ENCODE results near the gene EBP. TPM values are rescaled to one million over a fixed set of nuclear protein-coding genes. Genes with fewer than 3 reads are reported as not detected.
A peak's percentile ranks its signal among the peaks of the same experiment; 100 is the strongest.
"Not testable (repeated sequence)": the region's sequence is repeated elsewhere in the genome, so short reads cannot be mapped to it uniquely, and the experiment has no call there.

EBP gene
- total RNA-seq, 1 experiment from 2014 or later: 76.1 TPM

DNA sequence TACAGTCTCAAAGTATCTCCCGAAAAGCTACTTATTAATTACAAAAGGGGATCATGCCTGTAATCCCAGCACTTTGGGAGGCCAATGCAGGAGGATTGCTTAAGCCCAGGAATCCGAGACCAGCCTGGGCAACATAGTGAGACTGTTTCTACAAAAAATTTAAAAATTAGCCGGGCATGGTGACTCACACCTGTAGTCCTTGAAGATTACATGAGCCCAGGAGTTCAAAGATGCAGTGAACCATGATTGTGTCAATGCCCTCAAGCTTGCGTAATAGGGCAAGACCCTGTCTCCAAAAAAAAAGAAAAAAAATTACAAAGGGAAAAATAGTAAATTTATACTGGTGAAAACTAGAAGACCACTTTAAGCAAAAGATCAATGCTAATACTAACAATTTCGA lies 16.1 kb upstream of the EBP start:
- Histone ChIP-seq H3K4me3 (no peak overlapping the region), H3K36me3 (no peaks in the 10 kb centered on the region), H3K9me3 (replicated peaks) (no peaks in the 10 kb centered on the region), H3K27ac (no peak overlapping the region), H3K4me1 (replicated peaks) (peaks cover 4% of the 10 kb centered on the region), H3K27me3 (replicated peaks) (no peaks in the 10 kb centered on the region)
- no peak for DNase-seq (ENCODE audit: low read depth in 1 of 2, low spot score in 2 of 2)

DNA sequence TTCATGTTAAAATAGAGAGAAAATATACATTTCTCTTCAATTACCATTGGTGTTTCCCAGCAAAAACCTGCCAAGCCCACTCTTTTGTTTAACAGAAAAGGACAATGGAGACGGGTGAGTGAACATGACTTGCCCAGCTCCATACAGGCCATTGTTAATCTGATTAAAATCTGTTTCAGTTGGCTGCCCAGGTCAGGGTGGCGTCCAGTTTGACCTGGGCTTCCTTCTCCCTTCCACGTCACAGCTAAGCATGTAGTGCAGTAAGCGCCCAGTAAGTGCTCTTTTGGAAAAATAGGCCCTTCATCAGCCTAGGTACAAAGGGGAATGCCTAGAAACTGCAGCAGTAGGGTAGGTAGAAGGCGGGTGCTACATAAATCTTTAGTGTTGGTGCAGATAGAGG lies 14.4 kb upstream of the EBP start:
- Histone ChIP-seq H3K27me3 (replicated peaks) (no peaks in the 10 kb centered on the region), H3K27ac (no peak overlapping the region), H3K36me3 (no peaks in the 10 kb centered on the region), H3K4me3 (no peak overlapping the region), H3K4me1 (replicated peaks) (peaks cover 4% of the 10 kb centered on the region), H3K9me3 (replicated peaks) (no peaks in the 10 kb centered on the region)
- DNase-seq (ENCODE audit: low read depth in 1 of 2, low spot score in 2 of 2): no peak

DNA sequence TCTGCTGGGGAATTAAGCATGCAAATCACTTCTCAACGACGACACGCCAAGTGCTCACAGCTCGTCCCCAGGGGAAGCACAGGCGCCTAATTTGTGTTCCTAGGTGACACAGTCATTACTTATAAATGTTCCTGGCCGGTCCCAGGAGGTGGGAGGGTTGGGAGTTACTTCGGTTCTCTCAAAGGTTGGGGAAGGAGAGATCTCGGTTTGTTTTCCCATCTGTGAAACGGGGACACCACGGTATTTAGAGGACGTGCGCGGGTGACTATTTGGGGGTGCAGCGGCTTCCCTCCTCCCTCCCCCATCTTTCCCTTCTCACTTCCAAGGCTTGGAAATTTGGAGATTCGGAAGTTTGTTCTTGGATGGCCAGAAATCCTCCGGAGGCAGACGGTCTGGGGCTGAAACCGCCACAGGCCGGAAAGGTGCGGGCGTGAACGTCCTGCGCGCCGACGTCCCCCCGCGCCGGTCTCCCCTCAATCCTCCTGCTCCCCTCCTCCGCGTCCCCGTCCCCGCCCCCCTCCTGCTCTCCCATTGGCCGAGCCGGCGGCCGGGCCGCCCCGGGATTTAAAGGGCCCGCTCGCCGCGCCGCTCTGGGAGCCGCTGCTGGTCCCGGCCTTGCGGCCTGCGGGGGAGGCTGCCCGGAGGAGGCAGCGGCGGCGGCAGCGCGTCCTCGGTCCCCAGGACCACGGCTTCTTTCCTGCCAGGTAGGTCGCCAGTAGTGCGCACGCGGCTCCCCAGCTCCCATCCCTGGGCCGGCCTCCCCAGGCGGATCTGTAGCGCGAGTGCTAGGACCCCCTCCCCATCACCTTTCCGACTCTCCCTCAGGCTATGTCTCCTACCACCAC lies 13.0 kb upstream of the EBP start, which contains the start of gene PORCN:
Gene PORCN, plus strand, starts transcription at position 593 of the 845 bp plus-strand sequence. CDS start 829 bp downstream, outside the sequence.
- H3K9me3 ChIP-seq (replicated peaks): no peaks in the 10 kb centered on the region
- peaks cover 4% of the 10 kb centered on the region for H3K4me1 ChIP-seq (replicated peaks)
- no peaks in the 10 kb centered on the region for H3K36me3 ChIP-seq
- peak within 1 kb of the TSS; percentile 62 for H3K27ac ChIP-seq
- DNase-seq (ENCODE audit: low read depth in 1 of 2, low spot score in 2 of 2): peak in 1 of 2 experiments; percentile 73
- H3K27me3 ChIP-seq (replicated peaks): no peaks in the 10 kb centered on the region
- peak within 1 kb of the TSS; percentile 65 for H3K4me3 ChIP-seq

DNA sequence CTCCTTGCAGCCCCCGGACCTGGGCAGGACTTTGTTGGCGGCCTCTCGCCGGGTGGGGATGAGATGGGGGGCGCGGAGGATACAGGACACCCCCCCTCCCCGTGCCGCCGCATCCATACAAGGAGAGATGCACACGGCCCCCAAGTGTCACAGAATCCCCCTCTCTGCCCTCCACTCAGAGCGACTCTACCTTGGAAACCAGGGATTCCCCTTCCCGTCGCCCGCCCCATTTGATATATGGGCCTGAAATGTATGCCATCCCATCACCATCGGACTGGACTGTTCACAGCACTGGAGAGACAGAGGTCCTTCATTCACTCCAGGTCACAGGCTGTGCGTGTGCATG lies 12.4 kb upstream of the EBP start:
- Histone ChIP-seq H3K4me3 (peak overlapping the region; percentile 65), H3K4me1 (replicated peaks) (peaks cover 4% of the 10 kb centered on the region), H3K27me3 (replicated peaks) (no peaks in the 10 kb centered on the region), H3K9me3 (replicated peaks) (no peaks in the 10 kb centered on the region), H3K36me3 (no peaks in the 10 kb centered on the region), H3K27ac (no peak overlapping the region)
- DNase-seq (ENCODE audit: low read depth in 1 of 2, low spot score in 2 of 2): no peak

DNA sequence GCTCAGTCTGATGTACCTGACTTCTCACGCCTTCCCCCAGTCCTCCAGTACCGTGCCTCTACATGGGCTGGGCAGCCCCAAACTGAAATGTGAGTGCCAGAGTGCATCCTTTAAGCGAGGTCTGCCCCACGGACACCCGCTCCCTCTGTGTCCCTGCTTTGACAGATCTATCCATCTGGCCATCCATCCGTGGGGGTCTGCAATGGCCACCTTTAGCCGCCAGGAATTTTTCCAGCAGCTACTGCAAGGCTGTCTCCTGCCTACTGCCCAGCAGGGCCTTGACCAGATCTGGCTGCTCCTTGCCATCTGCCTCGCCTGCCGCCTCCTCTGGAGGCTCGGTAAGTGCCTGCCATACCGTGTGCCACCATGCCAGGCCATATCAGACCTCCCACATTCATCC lies 12.0 kb upstream of the EBP start:
- H3K4me1 ChIP-seq (replicated peaks): peaks cover 4% of the 10 kb centered on the region

DNA sequence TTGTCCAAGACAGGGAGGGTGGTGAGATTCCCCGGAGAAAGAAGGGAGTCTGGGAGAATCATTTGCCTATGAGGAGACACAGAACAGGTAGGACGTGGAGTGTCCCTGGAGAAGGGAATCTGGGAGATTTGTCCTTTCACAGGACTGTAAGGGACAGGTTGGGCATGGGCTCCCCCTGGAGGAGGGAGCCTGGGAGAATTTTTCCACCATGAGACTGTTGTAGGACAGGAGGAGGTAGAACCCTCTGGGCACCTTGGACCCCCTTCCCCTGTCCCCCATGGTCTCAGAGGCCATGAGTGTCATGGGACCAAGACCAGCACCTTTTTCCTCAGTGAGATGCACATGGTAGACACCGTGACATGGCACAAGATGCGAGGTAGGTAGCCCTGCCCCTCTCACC lies 10.0 kb upstream of the EBP start:
- H3K27ac ChIP-seq: no peak overlapping the region
- peaks cover 4% of the 10 kb centered on the region for H3K4me1 ChIP-seq (replicated peaks)
- no peaks in the 10 kb centered on the region for H3K27me3 ChIP-seq (replicated peaks)
- no peaks in the 10 kb centered on the region for H3K36me3 ChIP-seq
- H3K9me3 ChIP-seq (replicated peaks): no peaks in the 10 kb centered on the region
- no peak overlapping the region for H3K4me3 ChIP-seq
- no peak for DNase-seq (ENCODE audit: low read depth in 1 of 2, low spot score in 2 of 2)

More for the DNA sequence above, 12.0 kb upstream of the EBP start:
- Histone ChIP-seq H3K27me3 (replicated peaks) (no peaks in the 10 kb centered on the region), H3K4me3 (peak overlapping the region; percentile 65), H3K27ac (no peak overlapping the region), H3K9me3 (replicated peaks) (no peaks in the 10 kb centered on the region), H3K36me3 (no peaks in the 10 kb centered on the region)
- no peak for DNase-seq (ENCODE audit: low read depth in 1 of 2, low spot score in 2 of 2)

DNA sequence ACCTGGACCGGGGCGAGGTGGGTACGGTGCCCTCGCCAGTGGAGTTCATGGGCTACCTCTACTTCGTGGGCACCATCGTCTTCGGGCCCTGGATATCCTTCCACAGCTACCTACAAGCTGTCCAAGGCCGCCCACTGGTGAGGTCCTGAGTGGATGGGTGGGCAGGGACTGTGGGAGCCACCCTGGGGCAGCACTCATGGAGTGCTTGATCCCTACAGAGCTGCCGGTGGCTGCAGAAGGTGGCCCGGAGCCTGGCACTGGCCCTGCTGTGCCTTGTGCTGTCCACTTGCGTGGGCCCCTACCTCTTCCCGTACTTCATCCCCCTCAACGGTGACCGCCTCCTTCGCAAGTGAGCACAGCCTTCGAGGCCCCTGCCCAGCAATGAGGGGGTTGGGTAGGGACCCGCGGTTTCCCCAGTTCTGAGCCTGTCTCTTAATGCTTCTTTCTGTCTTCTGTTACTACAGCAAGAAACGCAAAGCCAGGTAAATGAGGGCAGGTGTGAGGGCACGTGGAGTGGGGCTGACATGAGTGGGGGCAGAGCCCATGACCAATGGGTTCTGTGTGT lies 9.2 kb upstream of the EBP start:
- no peak for DNase-seq (ENCODE audit: low read depth in 1 of 2, low spot score in 2 of 2)
- no peaks in the 10 kb centered on the region for H3K27me3 ChIP-seq (replicated peaks)
- H3K36me3 ChIP-seq: no peaks in the 10 kb centered on the region
- H3K4me1 ChIP-seq (replicated peaks): peaks cover 4% of the 10 kb centered on the region
- no peaks in the 10 kb centered on the region for H3K9me3 ChIP-seq (replicated peaks)
- no peak overlapping the region for H3K27ac ChIP-seq
- H3K4me3 ChIP-seq: no peak overlapping the region

DNA sequence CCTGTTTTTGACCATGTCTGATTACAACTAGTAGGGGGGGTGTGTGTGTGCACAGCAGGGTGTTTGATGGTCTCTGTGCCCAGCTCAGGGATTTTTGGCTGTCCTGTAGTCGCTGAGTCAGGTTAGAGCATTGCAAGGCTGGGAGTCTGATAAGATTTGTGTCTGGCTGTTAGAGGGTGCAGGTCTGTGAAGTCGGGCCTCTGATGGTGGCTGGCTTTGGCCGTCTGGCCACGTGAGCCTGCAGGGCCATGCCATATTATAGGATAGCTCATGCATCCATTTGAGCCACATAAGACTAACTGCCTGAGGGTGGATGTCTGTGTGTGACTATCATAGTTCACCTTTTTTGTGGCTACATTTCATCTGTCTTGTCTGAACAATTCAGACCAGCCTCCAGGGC lies 7.9 kb upstream of the EBP start:
- DNase-seq (ENCODE audit: low read depth in 1 of 2, low spot score in 2 of 2): no peak
- no peaks in the 10 kb centered on the region for H3K36me3 ChIP-seq
- H3K4me1 ChIP-seq (replicated peaks): peaks cover 4% of the 10 kb centered on the region; the same call in 1 of the 2 replicates
- no peak overlapping the region for H3K27ac ChIP-seq
- no peak overlapping the region for H3K4me3 ChIP-seq
- H3K9me3 ChIP-seq (replicated peaks): no peaks in the 10 kb centered on the region
- H3K27me3 ChIP-seq (replicated peaks): no peaks in the 10 kb centered on the region

DNA sequence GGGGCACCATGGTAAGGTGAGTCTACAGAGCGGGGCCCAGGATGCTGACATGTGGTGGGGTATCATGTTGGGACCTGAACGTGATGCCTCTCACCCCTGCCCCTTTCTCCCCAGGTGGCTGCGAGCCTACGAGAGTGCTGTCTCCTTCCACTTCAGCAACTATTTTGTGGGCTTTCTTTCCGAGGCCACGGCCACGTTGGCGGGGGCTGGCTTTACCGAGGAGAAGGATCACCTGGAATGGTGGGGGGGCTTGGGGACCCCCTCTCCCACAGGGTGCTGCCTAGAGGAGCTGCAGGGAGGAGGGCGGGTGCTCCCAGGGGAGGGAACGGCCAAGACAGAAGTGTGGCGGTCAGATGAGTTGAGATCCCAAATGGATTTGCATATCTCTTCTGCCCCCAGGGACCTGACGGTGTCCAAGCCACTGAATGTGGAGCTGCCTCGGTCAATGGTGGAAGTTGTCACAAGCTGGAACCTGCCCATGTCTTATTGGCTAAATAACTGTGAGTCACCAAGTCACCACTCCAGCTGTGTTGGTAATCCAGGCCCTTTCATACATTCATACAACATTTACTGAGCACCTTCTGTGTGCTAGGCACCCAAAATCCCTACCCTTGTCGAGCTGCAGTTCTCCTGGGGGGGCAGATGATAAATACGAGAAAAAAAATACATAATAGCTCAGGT lies 7.3 kb upstream of the EBP start:
- no peak overlapping the region for H3K4me3 ChIP-seq
- H3K4me1 ChIP-seq (replicated peaks): peaks cover 4% of the 10 kb centered on the region; the same call in 1 of the 2 replicates
- no peak for DNase-seq (ENCODE audit: low read depth in 1 of 2, low spot score in 2 of 2)
- H3K27ac ChIP-seq: no peak overlapping the region
- no peaks in the 10 kb centered on the region for H3K9me3 ChIP-seq (replicated peaks)
- no peaks in the 10 kb centered on the region for H3K27me3 ChIP-seq (replicated peaks)
- H3K36me3 ChIP-seq: no peaks in the 10 kb centered on the region

DNA sequence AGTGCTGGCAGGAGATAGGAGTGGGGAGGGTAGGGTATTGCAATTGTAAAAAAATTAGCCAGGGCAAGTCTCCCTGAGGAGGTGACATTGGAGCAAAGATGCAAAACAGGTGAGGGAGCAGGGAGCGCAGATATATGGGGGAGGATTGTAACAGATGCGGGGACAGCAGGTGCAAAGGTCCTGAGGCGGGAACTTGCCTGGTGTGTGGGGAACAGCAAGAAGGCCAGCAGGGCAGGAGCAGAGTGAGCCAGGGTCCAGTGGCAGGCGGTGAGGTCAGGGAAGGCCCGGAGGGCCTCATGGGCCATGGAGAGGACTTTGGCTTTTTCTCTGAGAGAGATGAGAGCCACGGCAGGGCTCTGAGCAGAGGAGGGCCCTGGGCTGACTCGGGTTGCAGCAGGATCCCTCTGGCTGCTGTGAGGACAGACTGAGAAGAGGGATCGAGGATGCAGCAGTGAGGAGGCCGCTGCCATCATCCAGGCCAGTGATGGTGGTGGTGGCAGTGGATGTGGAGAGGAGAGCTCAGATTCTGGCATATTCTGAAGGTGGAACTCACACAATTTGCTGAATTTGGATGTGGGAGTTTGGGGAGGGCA lies 6.6 kb upstream of the EBP start:
- Histone ChIP-seq H3K4me1 (replicated peaks) (no peaks in the 10 kb centered on the region), H3K36me3 (no peaks in the 10 kb centered on the region), H3K27ac (no peak overlapping the region), H3K27me3 (replicated peaks) (no peaks in the 10 kb centered on the region), H3K4me3 (no peak overlapping the region), H3K9me3 (replicated peaks) (no peaks in the 10 kb centered on the region)
- DNase-seq (ENCODE audit: low read depth in 1 of 2, low spot score in 2 of 2): no peak

DNA sequence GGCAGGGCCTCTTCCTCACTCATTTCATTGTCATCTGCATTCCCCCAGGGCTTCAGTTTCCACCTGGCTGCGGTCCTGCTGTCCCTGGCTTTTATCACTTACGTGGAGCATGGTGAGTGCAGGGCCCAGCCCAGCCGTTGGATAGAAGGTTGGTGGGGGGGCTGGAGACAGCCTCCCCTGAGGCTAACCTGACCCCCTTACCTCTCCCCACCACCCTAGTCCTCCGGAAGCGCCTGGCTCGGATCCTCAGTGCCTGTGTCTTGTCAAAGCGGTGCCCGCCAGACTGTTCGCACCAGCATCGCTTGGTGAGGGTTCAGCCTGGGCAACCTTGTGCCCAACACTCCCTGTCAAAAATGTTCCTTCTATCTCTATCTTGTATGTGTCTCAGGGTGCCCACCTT lies 5.8 kb upstream of the EBP start:
- Histone ChIP-seq H3K4me1 (replicated peaks) (no peaks in the 10 kb centered on the region), H3K36me3 (no peaks in the 10 kb centered on the region), H3K9me3 (replicated peaks) (no peaks in the 10 kb centered on the region), H3K27ac (no peak overlapping the region), H3K4me3 (no peak overlapping the region), H3K27me3 (replicated peaks) (no peaks in the 10 kb centered on the region)
- no peak for DNase-seq (ENCODE audit: low read depth in 1 of 2, low spot score in 2 of 2)

DNA sequence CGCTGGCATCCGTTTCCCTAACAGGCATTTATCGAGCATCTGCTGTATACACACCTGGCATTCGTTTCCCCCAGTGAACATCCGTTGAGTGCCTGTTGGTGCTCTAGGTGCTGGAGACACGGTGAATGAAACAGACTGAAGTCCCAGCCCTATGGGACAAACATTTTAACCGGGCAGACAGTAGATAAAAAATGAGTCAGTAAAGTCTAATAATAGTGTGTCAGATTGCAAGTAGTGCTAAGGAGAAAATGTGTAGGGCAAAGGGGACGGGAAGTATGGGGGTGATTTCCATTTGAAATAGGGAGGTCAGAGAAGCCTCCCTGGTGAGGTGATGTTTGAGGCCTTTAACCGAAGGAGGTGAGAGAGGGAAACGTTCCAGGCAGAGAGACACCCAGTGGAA lies 5.3 kb upstream of the EBP start:
- Histone ChIP-seq H3K4me3 (no peak overlapping the region), H3K27ac (no peak overlapping the region), H3K9me3 (replicated peaks) (no peaks in the 10 kb centered on the region), H3K4me1 (replicated peaks) (no peaks in the 10 kb centered on the region), H3K36me3 (no peaks in the 10 kb centered on the region), H3K27me3 (replicated peaks) (no peaks in the 10 kb centered on the region)
- DNase-seq (ENCODE audit: low read depth in 1 of 2, low spot score in 2 of 2): no peak

DNA sequence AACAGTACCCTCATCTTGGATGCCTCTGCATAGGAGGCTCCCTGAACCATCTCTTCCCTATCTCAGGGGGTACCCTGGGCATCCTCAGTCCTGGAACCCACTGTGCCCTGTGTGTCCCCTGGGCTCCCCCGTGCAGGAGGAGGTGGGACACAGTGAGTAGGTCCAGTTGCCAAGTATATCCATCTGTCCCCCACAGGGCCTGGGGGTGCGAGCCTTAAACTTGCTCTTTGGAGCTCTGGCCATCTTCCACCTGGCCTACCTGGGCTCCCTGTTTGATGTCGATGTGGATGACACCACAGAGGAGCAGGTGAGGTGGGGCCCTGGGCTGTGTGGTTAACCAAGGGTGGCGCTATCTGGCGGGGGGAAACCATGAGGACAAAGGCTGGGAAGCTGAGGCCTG lies 4.6 kb upstream of the EBP start:
- Histone ChIP-seq H3K9me3 (replicated peaks) (no peaks in the 10 kb centered on the region), H3K36me3 (no peaks in the 10 kb centered on the region), H3K27ac (no peak overlapping the region), H3K4me3 (no peak overlapping the region), H3K4me1 (replicated peaks) (no peaks in the 10 kb centered on the region), H3K27me3 (replicated peaks) (no peaks in the 10 kb centered on the region)
- no peak for DNase-seq (ENCODE audit: low read depth in 1 of 2, low spot score in 2 of 2)

DNA sequence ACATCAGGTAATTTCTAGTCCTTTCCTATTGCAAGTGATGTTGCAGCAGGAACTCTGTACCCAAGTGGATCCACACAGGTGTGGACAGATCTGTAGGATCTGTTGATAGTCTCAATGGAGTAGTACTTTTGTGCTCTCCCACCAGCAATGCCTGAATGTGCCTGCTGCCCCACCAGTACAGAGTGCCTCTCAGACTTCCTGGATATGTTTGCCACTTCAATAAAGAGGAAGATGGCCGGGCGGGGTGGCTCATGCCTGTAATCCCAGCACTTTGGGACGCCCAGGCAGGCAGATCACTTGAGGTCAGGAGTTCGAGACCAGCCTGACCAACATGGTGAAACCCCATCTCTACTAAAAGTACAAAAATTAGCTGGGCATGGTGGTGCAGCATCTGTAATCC lies 2.1 kb upstream of the EBP start:
- H3K27me3 ChIP-seq (replicated peaks); H3K9me3 ChIP-seq (replicated peaks); H3K4me1 ChIP-seq (replicated peaks); H3K27ac ChIP-seq; H3K36me3 ChIP-seq; DNase-seq (ENCODE audit: low read depth in 1 of 2, low spot score in 2 of 2); H3K4me3 ChIP-seq: not testable (repeated sequence)
